CD4-positive, alpha-beta T cell treated with Interferon gamma for 1 hour (primary cell): ENCODE results near the gene C1orf50.

Experiments used
- DNase-seq: peaks from one replicate; pipeline ENCODE4 v3.0.0-alpha.2; 2020

C1orf50 gene

DNA sequence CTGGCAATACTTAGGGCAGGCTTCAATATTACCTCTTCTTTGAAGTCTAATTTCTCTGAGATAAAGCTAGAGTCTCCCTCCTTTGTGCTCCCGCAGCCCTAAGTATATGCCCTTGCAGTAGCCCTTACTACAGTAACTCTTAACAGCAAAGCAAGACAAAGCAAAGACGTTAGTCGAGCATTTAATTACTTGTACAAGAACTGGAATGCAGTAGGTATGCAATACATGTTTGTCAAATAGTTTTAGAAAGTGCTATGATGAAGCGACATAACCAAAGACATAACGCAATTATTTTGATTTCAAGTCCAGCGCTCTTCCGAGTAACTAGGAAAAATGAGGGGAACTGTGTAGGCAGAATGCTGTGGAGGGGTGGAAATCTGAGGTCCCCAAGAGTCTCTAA lies 1.8 kb upstream of the C1orf50 start:
- DNase-seq: no peak

DNA sequence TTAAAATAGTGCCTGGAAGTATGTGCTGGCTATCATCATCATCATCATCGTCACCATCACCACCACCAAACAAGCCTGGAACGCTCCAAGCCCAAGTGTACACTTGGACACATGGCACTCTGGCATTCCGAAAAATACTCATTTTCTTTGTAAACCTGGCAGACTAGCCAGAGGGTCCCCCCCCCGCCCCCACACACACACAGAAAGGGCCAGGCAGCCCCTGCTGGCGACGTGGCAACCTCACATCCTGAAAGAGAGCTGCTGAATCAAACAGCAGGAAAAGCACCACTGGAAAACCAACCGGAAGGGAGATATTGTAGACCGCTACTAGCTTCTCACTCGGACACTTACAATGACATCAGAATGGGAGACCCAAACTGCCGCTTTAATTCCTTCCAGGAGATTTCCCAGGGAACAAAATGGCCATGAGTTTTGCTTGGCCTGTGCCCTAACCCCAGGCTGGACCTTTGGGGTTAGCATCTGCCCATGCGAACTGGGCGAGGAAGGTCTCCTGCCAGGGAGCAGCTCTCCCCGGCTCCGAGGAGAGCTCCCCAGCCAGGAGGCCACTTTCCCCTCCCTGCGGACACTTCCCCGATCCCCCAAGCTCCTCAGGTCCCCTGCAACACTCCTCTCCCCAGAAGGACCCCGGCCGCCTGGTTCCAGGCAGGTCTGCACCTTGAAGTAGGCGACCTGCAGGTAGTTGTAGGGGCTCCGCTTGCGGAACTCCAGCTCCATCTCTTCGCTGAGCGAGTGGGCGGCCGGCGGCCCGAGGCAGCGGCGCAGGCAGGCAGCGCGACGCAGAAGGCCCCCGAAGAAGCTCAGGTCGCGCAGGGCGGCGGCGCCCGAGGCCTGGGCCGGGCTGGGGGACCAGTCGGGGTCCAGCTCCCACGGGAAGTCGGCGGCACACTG lies 963 bp upstream of the C1orf50 start:
- peak; percentile 13 for DNase-seq

DNA sequence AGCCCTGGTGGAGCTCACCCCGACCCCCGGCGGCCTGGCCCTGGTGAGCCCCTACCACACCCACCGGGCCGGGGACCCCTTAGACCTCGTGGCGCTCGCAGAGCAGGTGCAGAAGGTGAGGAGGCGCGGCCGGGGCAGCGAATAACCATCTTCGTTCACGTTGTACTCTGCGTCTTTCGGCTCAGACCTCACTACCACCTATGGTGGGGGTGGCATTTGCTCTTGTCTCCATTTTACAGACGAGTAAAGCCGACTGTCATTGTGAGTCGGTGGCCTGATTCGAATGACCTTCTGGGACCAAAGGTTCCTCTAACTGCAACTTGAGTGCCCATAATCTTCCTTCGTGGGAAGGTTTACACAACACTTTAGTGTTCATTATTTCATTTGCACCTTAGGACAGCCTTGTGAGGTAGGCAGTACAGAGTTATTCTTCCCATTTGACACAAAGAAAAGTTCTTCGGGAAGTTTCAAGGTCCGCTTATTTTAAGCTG lies 506 bp downstream of the C1orf50 start:
- DNase-seq: no peak

DNA sequence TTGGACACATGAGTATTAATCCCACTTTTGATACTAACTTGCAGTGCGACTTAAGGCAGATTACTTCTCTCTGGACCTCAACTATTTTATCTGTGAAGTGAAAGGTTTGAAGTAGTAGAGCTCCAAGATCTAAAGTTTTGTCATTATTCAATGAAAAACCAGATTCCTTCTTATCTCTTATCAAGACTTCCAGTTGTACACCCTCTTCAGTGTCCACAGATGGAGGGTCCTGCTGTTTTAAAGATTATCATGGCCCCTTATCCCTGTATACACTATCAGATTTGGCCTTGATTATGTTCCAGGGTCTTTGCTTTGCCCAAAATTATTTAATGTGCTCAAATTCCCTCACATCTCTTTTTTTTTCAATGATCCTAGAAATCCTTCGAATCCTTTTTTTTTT lies 1.1 kb downstream of the C1orf50 start:
- no peak for DNase-seq

DNA sequence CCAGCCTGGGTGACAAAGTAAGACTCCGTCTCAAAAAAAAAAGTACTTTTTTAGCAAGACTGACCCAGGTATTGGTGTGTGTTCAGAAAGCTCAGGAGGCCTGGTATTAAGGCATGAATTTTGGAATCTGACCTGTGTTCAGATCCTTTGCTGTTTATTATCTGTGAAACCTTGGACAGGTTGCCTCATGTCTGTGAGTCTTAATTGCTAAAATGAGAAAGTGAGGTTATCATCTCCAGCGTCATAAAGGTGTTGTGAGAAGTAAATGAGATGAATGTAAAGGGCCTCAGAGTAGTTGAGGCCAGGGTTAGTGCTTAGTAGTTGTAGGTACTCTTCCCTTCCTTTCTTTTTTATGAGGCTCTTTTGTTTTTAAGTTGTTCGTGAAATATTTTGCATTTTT lies 2.8 kb downstream of the C1orf50 start:
- DNase-seq: no peak

DNA sequence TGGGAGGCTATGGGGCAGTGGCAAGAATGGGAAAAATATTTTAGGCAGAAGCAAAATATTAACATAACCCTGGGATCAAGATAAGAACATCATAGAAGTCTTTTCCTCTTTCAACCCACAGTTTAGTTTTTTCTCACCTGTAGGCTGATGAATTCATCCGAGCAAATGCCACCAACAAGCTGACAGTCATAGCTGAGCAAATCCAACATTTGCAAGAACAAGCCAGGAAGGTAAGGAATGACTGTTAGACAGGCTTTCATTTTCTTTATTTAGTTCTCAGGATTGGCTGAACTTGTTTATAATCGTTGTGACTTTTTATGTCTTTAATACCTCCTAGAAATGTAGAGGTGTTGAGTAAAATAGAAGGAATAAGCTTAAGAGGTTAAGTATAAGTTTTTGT lies 6.4 kb downstream of the C1orf50 start:
- DNase-seq: no peak

DNA sequence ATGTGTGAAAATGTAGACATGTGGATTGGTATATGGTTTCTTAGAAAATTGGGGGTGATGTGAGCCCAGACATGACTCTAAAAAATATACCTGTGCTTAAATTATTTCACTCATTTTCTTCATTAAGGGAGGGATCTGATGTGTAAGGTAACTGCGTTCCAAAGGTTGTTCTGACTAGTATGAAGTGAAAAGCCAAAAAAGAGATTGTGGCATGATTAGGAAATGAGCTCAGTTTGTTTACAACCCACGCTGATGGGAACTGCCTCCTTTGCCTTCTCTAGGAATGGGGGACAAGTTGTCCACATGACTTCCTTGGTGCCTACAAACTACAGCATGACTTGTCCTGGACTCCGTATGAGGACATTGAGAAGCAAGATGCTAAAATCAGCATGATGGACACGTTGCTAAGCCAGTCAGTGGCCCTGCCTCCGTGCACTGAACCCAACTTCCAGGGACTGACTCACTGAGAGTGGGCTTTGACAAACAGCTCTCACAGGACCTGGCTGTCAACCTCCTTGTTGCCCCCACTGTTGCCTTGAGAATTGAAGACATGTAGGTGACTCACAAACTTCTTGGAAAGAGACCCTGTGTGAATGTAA lies 8.0 kb downstream of the C1orf50 start:
- DNase-seq: no peak

DNA sequence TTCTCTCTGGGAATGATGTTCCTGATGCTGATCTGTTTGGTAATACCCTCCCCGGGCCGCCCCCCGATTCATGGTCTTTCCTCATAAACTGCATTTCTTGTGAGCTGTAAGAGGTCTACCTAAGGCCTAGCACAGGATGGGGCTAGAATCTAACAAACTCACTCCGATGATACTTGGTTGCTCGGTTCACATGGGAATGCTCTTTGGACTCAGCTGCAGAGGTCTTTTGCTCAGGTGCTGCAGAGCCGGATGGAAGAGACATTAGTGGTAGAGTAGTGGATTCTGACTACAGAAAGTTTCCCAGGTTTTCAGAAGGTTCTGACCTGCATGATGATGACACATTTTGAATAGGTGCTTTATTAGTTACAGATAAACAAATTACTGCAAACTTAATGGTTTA lies 9.5 kb downstream of the C1orf50 start:
- no peak for DNase-seq

DNA sequence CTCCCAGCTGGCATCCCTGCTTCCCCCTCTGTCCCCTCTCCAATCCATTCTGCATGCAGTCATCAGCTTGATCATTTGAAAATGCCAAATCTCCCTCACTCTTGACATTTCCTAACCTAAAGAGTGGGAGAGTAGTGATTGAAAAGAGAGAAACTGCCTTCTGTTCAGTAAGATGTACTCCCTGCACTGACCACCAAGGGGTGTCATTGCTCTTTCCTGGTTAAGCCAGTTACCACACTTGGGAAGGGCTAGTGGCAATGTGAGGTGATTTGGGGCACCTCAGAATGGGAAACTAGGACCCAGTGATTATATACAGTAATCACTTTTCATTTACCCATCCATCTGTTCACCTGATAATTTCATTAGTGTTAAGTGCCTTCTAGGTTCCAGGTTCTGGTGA lies 10.8 kb downstream of the C1orf50 start:
- DNase-seq: no peak

DNA sequence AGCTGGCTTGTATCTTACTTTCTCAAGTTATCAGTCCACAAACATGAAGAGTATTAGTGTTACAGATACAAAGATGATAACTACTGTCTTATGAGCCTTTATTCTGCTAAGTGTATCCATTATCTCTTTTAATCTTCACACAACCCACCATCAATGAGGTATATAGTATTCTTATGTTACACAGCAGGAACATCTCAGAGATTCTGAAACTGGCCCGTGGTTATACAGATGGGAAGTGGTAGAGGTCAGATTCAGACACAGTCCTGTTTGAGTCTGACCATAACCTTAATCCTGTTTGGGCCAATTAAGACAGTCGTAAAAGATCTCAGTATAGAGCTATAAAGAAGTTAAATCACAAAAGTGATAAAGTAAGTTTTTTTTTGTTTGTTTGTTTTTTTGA lies 12.7 kb downstream of the C1orf50 start:
- DNase-seq: no peak

DNA sequence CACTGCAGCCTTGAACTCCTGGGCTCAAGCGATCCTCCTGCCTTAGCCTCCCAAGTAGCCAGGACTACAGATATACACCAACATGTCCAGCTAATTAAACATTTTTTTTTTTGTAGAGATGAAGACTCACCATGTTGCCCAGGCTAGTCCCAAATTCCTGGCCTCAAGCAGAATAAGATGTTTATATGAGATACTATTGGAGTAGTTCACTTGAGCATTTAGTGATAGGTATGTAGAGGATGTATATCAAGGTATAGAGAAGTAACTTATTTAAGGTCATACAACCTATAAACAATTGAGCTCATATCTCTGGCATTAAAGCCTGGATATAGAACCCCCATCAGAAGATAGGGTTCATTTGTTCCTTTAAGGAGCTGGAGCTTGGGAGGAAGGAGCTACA lies 13.1 kb downstream of the C1orf50 start:
- DNase-seq: no peak

DNA sequence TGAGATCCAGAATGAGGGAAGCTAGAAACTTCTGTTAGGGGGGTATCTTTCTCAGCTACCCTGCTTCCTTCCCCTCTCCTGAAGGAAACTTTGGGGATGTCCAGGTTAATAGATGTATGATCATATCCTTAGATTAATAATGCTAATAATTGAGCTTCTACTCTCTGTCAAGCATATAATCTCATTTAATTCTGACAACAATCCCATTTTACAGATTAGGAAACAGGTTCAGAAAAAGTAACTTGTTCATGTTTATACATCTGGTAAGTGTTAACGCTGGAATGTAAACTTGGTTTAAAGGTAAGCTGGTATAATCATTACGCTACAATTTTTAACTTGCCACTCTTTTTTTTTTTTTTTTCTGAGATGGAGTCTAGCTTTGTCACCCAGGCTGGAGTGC lies 16.0 kb downstream of the C1orf50 start:
- no peak for DNase-seq

DNA sequence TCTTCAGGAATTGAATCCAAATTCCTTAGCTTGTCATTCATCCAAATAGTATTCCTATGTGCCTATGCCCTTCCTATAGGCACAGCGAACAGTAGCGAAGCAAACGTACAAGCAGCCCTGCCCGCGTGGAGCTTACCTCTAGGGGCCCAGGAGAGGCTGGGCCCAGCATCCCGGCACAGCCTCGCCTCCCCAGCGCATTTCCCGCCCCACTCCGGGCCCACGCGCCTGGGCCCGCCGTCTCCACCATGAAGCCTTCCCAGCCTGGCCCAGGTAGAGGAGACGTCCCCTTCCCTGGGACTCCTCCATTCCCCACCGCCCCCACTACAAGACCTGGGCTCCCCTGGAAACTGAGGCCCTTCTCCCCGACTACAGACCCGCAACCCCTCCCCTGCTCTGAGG lies 17.5 kb downstream of the C1orf50 start:
- no peak for DNase-seq

DNA sequence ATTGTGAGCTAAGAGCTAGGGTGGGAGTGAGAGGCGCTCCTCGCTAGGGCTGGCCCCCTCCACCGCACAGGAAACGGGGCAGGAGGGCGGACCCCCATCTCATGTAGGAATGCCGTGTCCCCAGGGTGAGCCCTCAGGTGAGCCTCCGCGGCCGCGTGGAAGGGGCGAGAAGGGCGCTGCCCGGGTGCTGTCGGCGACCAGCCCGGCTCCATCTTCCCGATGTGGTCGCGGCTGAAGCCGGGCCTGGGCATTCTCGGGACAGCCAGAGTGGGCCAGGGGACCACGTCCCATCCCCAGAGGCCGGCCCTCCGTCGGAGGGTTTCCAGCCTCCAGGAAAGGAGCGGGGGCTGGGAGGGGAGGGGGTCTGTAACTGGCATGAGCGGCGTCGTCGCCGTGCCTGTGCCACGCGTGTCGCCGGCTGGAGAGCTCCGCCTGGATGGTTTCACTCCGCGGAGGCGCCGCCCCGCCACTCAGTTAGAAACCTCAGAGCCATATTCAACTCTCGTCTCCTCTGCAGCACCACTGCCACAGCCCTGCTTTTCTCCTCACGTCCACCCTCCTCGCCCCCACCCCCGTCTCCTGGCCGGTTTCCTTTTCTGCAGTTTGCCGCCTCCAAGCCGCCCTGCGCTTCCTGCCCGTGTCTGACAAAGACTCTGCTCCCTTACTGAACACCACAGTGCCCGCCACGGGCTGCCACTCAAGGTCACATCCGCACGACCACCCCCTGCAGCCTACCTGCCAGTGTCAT lies 18.1 kb downstream of the C1orf50 start, which contains the start of gene TMEM269:
TMEM269 (plus strand) TSS at position 46 of the 748 bp plus-strand sequence. CDS start 4,903 bp downstream, outside the sequence.
- DNase-seq: peak; percentile 15

DNA sequence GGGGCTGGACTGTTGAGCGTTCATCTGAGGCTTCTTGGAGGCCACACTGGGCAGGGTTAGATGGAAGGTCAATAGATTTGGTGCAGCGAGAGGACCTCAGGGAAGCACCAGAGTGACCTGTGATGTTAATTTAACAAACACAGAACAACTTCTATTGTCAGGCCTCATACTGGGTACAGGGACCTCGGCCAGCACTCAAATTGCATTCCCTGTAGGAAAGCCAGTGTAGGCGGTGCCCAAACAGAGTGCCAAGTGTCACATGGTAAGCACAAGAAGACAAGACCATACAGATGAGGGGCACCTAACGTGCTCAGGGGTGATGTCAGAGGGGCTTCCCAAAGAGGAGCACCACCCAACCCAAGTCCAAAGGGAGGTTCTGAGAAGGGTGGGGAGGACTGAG lies 19.0 kb downstream of the C1orf50 start:
- no peak for DNase-seq

DNA sequence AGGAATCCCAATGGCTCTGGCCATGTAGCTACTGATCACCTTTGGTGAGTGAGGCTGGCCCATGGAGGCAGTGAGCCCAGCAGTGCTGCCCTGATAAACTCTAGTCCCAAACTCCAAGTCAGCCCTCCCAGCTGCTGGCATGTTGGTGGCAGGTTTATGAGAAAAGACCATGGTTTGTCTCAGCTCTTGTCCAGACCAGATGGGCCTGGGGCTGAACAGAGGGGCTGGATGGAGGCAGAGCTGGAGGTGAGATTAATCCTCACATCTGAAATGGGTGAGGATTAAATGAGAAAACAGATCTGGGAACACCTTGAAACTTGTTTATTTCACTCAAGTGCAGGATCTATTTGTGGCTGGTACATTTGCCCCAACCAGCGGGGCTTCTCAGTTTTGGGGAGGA lies 21.0 kb downstream of the C1orf50 start:
- DNase-seq: no peak

DNA sequence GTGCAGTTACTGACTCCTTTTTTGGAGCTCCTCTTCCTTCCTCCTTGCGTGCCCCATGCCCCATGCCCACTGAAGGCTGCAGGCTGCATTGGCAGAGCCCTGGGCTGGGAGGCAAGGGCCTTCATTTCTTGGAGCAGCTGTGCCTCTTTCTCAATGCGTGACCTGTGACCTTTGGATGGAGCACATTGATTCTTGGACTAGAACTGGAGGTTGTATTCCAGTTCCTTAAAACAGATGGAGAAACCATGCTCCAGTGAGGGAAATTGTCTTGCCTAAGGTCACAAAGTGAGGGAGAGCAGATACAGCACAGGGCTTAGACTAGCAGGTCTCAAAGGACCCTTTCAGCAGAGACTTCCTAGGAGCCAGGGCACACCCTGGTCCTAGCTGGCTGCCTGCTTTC lies 26.8 kb downstream of the C1orf50 start:
- DNase-seq: no peak

DNA sequence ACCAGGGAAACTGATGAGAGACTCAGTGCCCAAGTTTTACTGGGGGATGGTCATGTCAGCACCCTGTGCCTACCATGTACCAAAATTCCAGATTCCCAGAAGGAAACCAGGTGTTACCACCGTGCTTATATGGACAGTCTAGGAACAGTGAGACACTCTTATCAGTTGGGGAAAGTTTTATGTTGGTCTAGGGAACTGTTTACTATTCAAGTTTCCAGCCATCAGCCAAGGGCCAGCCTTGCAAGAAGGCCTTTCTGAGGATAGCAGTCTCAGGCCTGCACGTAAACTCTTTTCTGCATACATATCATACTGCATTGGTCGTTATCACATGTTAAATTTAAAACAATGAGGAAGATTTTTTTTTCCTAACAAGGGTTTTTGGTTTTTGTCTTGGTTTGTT lies 30.4 kb downstream of the C1orf50 start:
- no peak for DNase-seq

DNA sequence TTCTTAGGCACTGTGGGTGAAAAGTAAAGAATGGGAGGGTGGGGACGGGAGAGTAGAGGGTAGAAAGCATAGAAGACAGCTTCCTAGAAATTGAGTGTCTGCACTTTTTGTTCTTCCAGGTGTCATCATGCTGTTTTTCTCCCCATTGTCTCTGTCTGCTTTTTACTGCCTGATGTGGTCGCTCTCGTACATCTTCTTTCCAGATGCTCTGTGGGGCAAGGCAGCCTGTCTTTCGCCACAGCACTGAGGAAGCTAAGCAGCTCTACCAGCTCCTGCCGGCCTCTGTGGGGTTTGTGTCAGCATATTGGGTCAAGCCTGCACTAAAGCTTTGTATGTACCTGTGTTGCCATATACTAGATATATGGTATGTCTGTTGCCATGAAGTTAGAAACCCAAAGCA lies 30.9 kb downstream of the C1orf50 start:
- DNase-seq: no peak

DNA sequence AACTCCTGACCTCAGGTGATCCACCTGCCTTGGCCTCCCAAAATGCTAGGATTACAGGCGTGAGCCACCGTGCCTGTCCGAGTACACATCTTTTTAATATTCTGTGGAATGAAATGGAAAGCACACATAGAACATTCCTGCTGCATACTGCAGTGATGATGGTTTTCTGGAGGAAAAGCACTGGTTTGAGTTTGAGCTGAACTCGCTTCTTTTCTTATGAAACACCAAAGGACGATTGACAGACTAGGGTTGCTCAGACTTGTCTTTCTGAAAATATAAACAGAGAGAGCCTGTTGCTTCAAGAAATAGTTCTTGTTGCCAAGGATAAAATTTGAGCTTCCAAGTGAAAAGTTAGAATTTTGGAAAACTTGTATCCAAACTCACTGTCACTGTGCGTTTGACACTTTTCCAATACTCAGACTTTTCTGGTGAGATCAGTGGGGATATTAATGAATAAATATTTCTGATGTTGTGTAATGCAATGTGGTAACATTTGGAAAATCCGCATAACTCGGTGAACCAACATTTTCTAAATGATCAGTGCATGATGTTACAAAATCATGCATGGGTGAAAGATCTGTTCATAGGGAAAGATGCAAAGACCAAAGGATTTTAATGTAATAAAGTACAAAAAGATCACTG lies 34.9 kb downstream of the C1orf50 start:
- no peak for DNase-seq

DNA sequence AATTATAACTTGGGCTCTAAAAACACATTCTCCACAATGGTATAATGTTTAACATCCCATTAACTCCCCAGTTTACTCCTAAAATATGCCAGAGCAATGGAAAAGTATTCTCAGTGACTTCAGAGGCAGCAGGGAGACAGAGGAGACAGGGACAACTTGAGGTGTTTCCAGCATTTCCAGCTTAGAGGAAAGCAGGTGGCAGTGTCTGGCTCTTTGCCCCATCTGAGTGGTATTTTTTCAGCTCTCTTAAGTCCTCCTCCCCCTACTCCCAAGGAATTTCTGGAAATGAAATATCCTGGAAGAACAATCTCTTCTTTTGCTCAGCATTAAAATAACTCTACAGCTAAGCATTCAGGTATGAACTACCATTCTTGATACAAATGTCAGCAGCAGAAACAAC lies 39.1 kb downstream of the C1orf50 start:
- no peak for DNase-seq

DNA sequence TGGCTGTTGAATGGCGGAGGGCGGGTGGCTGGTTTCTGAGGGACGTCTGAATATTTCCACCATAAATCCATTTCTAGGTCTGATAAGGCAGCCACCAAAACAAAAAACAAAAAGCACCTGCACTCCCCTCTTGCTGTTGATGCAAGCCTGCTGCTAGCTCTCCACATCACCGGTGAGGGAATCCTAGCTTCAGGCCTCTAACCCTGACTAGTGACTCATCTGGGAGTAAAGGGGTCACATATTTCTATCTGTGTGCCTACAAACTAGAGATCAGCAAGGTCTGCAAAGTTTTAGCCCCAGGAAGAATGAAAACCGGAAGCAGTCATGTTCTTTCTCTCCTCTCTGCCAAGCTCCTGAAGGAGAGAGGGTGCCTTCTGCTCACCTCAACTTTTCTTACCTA lies 39.5 kb downstream of the C1orf50 start:
- no peak for DNase-seq

DNA sequence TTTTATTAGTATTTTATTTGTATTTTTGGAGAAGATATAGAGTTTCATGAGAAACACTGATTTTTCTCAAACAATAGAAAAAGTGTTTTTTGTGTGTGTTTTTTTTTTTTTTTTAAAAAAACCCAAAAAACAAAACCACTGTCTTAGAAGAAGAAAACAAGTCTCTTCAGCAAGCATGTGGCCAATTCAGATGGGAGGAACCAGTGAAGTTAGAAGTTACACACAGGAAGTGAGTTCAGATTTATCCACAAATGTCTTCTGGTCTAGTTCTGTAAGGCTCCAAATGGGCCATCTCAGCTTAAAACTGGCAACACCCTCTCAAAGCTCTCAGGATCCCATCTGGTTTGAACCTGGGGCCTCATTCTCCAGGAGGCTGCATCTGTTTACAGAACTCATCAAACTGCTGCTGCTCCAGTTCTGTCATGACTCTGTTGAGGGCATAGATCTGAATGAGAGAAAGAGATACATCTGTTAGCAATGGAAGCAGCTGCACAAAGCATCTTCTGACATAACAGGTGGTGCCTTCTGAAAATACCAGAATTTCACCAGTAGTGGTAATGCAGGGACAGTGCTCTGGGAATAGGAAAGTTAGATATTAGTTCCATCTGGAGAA lies 40.1 kb downstream of the C1orf50 start:
- no peak for DNase-seq
